ENCODE data around the gene GREM2.

DNA sequence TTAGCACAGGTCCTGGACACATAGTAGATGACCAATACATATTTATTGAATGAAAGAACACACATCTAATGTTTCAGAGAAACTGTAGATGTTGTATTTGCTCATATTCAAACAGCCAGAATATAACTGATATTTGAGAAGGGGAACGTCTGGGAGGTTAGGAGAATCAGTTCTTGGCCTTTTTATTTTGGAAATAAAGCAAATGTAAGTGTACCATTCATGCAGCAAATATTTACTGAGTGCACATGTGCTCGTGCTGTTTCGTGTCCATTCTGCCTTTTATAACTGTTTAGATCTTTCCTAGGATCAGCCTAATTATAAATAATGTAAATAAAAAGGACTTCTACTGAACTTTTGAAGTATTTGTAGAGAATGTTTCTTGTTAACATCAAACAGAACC lies 103.8 kb downstream of the GREM2 start:
- TF ChIP-seq, protein P1, sequence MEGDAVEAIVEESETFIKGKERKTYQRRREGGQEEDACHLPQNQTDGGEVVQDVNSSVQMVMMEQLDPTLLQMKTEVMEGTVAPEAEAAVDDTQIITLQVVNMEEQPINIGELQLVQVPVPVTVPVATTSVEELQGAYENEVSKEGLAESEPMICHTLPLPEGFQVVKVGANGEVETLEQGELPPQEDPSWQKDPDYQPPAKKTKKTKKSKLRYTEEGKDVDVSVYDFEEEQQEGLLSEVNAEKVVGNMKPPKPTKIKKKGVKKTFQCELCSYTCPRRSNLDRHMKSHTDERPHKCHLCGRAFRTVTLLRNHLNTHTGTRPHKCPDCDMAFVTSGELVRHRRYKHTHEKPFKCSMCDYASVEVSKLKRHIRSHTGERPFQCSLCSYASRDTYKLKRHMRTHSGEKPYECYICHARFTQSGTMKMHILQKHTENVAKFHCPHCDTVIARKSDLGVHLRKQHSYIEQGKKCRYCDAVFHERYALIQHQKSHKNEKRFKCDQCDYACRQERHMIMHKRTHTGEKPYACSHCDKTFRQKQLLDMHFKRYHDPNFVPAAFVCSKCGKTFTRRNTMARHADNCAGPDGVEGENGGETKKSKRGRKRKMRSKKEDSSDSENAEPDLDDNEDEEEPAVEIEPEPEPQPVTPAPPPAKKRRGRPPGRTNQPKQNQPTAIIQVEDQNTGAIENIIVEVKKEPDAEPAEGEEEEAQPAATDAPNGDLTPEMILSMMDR (IDR thresholded peaks at IDR 0.05), result no peak
- no peak for TF ChIP-seq POLR2A (IDR thresholded peaks at IDR 0.05)
